K562 (cell line): ENCODE data around the gene EMX2. TPM values are rescaled to one million over a fixed set of nuclear protein-coding genes. Genes with fewer than 3 reads are reported as not detected.
"Not testable (repeated sequence)": the region's sequence is repeated elsewhere in the genome, so short reads cannot be mapped to it uniquely, and the experiment has no call there.

Experiments
- ATAC-seq: fragments of 200-7000 bp; cut with Tn5 transposase; 3 replicates; pipeline ENCODE4 v1.9.1; 2020; ENCODE audit warnings: moderate library complexity
- BruUV-seq: library from RNA; stranded (reverse); fragments of 400-500 nt; replicated peaks from 2 replicates; lab custom pipeline; 2021; lab: Mats Ljungman, UMichigan
- CTCF ChIA-PET: fragments of 300-600 bp; formaldehyde crosslinking; extraction: SDS; loops from one replicate; lab custom pipeline; 2021; ENCODE audit warnings: low intra/inter-chr PET ratio; lab: Yijun Ruan, JAX
- POLR2A ChIA-PET: fragments of 300-600, 350-650 bp; sonication (Branson Sonifier 250); formaldehyde crosslinking; extraction: SDS; loops from one replicate; lab custom pipeline; 2021; ENCODE audit warnings: antibody characterized with exemption, inconsistent platforms; lab: Yijun Ruan, JAX
- DNase-seq, 4 experiments: peaks; one replicate each; pipeline versions ENCODE4 v3.0.0 to v3.0.0-alpha.2; 2011 to 2018; ENCODE audit warnings: low spot score in 3 of 4, mixed read lengths in 3 of 4; ENCODE audit errors: extremely low read depth in 1 of 4
- FAIRE-seq: peaks from 2 replicates; lab custom pipeline; 2011; peaks lifted over from hg19 to GRCh38; lab: Jason Lieb, UNC
- H2AFZ ChIP-seq: 2 replicates; pipeline ENCODE4 v1.6.0; 2011; ENCODE audit warnings: low read depth, low read length, control low read depth, inconsistent platforms
- H3K27ac ChIP-seq: fragments of 200-600 bp; 3 replicates; pipeline ENCODE4 v1.8.0; 2011; ENCODE audit warnings: low read depth, mild to moderate bottlenecking, control low read depth, inconsistent platforms, low read length, moderate library complexity, mixed read lengths; ENCODE audit errors: extremely low read depth
- H3K27me3 ChIP-seq, 2 experiments: fragments of 300-600 bp in 1 of 2; 2 replicates in 1 of 2; 3 replicates in 1 of 2; pipeline versions ENCODE4 v1.6.0 to v1.8.0; 2011; ENCODE audit warnings: inconsistent platforms in 2 of 2, low read length in 2 of 2, mild to moderate bottlenecking in 1 of 2, mixed read lengths in 1 of 2, moderate library complexity in 1 of 2; ENCODE audit not compliant: control insufficient read depth in 2 of 2, insufficient read depth in 2 of 2
- H3K36me3 ChIP-seq: fragments of 300-600 bp; 3 replicates; pipeline ENCODE4 v1.8.0; 2011; ENCODE audit warnings: mild to moderate bottlenecking, low read length, inconsistent platforms; ENCODE audit not compliant: control insufficient read depth, insufficient read depth
- H3K4me1 ChIP-seq, 2 experiments: fragments of 200-600 bp in 1 of 2; replicated peaks in 1 of 2; 2 replicates in 1 of 2; 3 replicates in 1 of 2; pipeline versions ENCODE4 v1.5.1 to v1.8.0; 2011; ENCODE audit warnings: inconsistent platforms in 2 of 2, low read length in 2 of 2, mild to moderate bottlenecking in 1 of 2, mixed read lengths in 1 of 2, moderate library complexity in 1 of 2; ENCODE audit not compliant: control insufficient read depth in 2 of 2, insufficient read depth in 2 of 2
- H3K4me2 ChIP-seq: 2 replicates; pipeline ENCODE4 v1.6.1; 2011; ENCODE audit warnings: low read length, control low read depth, inconsistent platforms, mixed read lengths; ENCODE audit not compliant: insufficient read depth
- H3K4me3 ChIP-seq: fragments of 200-600 bp; sonication (generic), shearing (Covaris generic); 2 replicates; pipeline ENCODE4 v1.5.1; 2016; ENCODE audit warnings: control low read depth, inconsistent platforms
- H3K79me2 ChIP-seq: fragments of 200-600 bp; 3 replicates; pipeline ENCODE4 v1.8.0; 2011; ENCODE audit warnings: low read length, inconsistent platforms; ENCODE audit not compliant: control insufficient read depth, insufficient read depth
- H3K9ac ChIP-seq, 2 experiments: 2 replicates each; pipeline versions ENCODE4 v1.6.0 to v1.6.1; 2011; ENCODE audit warnings: low read depth in 2 of 2, low read length in 2 of 2, control low read depth in 1 of 2, inconsistent platforms in 1 of 2, mild to moderate bottlenecking in 1 of 2, mixed read lengths in 1 of 2; ENCODE audit not compliant: insufficient read depth in 1 of 2
- H3K9me1 ChIP-seq: one replicate; pipeline ENCODE4 v1.6.0; 2011; ENCODE audit warnings: inconsistent platforms, mild to moderate bottlenecking, low read length, moderate library complexity; ENCODE audit not compliant: control insufficient read depth, insufficient read depth
- H3K9me3 ChIP-seq: replicated peaks from 2 replicates; pipeline ENCODE4 v1.5.1; 2011; ENCODE audit warnings: low read depth, low read length, inconsistent platforms; ENCODE audit not compliant: control insufficient read depth, insufficient read depth
- H4K20me1 ChIP-seq: replicated peaks from 2 replicates; pipeline ENCODE4 v1.6.1; 2011; ENCODE audit warnings: low read length, inconsistent platforms, mixed read lengths; ENCODE audit not compliant: control insufficient read depth, insufficient read depth
- WGBS: fragments of 100-300 bp; shearing (Covaris generic); methylation state at CpG from one replicate; pipeline ENCODE4 v1.1.6; 2016; ENCODE audit warnings: low coverage, mixed read lengths; ENCODE audit not compliant: insufficient coverage; ENCODE audit errors: missing lambda C conversion rate; 5-methylcytosine and 5-hydroxymethylcytosine counted together
- in situ Hi-C: fragments of 300-500 bp; cut with MboI; formaldehyde crosslinking; loops from 4 replicates; pipeline ENCODE4 v1.15.0; 2018; ENCODE audit warnings: inconsistent platforms, mixed read lengths
- intact Hi-C: fragments of 100-400 bp; cut with micrococcal nuclease; formaldehyde crosslinking; loops from 2 replicates; pipeline ENCODE4 v1.14.2; 2022
- polyA plus RNA-seq, 8 experiments: library from polyadenylated mRNA; depleted of rRNA in 4 of 8; stranded (reverse) in 5 of 8; unstranded in 3 of 8; fragments of >200 nt; fragmentation: Nextera tagmentation in 2 of 8; fragmentation: Illumina TruSeq in 1 of 8; extraction: Ambion mirVana in 2 of 8; extraction: Trizol in 1 of 8; gene quantifications; 2 replicates each; pipeline versions ENCODE4 v1.2.1 to v1.2.3, GENCODE V29; 2011 to 2014; ENCODE audit warnings: inconsistent platforms in 1 of 8, missing spikeins in 1 of 8
- total RNA-seq, 7 experiments: library from RNA; depleted of rRNA in 6 of 7; stranded (reverse); fragments of >200 nt in 6 of 7; fragmentation: Illumina TruSeq in 2 of 7; extraction: Trizol in 2 of 7; gene quantifications; 2 replicates each; pipeline versions ENCODE4 v1.2.1 to v1.2.3, GENCODE V29; 2011 to 2021; ENCODE audit warnings: low replicate concordance in 1 of 7
- TF ChIP-seq, protein P1 (sequence below): fragments of 250-450 bp; sonication (Bioruptor Pico); IDR thresholded peaks from 2 replicates; pipeline ENCODE4 v1.5.0; 2021; ENCODE audit warnings: mild to moderate bottlenecking, borderline replicate concordance

Gene EMX2
- total and polyA plus RNA-seq, 9 of the 15 experiments (the other 6 are each of a cell fraction or from before 2014, with no cell fraction given) = not detected

DNA sequence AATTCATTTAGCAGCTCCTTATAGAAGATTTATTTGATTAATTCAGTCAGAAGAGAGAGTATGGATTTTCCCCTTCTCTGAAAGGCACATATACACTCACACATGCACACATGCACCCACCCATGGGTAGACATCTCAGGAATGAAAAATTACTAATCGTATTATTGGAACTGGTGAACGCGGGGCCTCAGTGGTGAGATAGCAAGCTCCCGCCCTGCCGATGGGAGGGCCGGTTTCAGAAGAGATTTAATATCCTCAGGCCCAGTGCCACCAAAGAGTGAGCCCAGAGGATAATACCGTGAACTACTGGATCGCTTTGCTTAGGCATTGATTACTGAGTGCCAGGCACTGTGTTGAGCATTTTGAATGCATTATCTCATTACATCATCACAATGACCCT lies 38.0 kb upstream of the EMX2 start (continued):
- TF ChIP-seq, protein P1, sequence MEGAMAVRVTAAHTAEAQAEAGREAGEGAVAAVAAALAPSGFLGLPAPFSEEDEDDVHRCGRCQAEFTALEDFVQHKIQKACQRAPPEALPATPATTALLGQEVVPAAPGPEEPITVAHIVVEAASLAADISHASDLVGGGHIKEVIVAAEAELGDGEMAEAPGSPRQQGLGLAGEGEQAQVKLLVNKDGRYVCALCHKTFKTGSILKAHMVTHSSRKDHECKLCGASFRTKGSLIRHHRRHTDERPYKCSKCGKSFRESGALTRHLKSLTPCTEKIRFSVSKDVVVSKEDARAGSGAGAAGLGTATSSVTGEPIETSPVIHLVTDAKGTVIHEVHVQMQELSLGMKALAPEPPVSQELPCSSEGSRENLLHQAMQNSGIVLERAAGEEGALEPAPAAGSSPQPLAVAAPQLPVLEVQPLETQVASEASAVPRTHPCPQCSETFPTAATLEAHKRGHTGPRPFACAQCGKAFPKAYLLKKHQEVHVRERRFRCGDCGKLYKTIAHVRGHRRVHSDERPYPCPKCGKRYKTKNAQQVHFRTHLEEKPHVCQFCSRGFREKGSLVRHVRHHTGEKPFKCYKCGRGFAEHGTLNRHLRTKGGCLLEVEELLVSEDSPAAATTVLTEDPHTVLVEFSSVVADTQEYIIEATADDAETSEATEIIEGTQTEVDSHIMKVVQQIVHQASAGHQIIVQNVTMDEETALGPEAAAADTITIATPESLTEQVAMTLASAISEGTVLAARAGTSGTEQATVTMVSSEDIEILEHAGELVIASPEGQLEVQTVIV = no peak

GRCh38 chr10:117507081-117507480 lies 35.5 kb upstream of the EMX2 start:
- CTCF ChIA-PET, H3K9ac ChIP-seq, H3K4me3 ChIP-seq, H3K27ac ChIP-seq, intact Hi-C loops, H3K4me1 ChIP-seq, H4K20me1 ChIP-seq, H3K9me3 ChIP-seq, BruUV-seq, FAIRE-seq, DNase-seq, H2AFZ ChIP-seq, H3K4me2 ChIP-seq, H3K36me3 ChIP-seq, ATAC-seq, in situ Hi-C loops, H3K79me2 ChIP-seq, H3K9me1 ChIP-seq: not testable (repeated sequence)
- WGBS = 5% methylated on average over 6 of the region's 7 CpGs
- peaks cover 3 to 35% of the 10 kb centered on the region in 2 experiments for H3K27me3 ChIP-seq
- POLR2A ChIA-PET = interaction anchor here (0.7 kb wide), 1 partner anchor 1353 kb away, joined by 3 read pairs; no protein-coding TSS in a partner anchor
